PC-3 (cell line): ENCODE measurements around the gene STX1B. TPM values are rescaled to one million over a fixed set of nuclear protein-coding genes. Genes with fewer than 3 reads are reported as not detected.

Experiments used
- ATAC-seq: fragments of 200-7000 bp; cut with Tn5 transposase; 2 replicates; pipeline ENCODE4 v1.9.1; 2020; ENCODE audit warnings: mild to moderate bottlenecking, moderate library complexity
- BruUV-seq: library from RNA; stranded (reverse); fragments of 400-500 nt; replicated peaks from 2 replicates; lab custom pipeline; 2021; lab: Mats Ljungman, UMichigan
- CTCF ChIA-PET: fragments of 300-600 bp; sonication (Branson Sonifier 250); formaldehyde crosslinking; loops from one replicate; lab custom pipeline; 2022; ENCODE audit warnings: antibody characterized with exemption; lab: Charles Lee
- POLR2A ChIA-PET: fragments of 300-600 bp; sonication (Branson Sonifier 250); formaldehyde crosslinking; loops from one replicate; lab custom pipeline; 2022; ENCODE audit warnings: antibody characterized with exemption; ENCODE audit not compliant: unreplicated experiment; lab: Charles Lee
- DNase-seq: peaks from one replicate; pipeline ENCODE4 v3.0.0-alpha.2; 2015
- H2AFZ ChIP-seq: fragments of 300-600 bp; sonication (generic); 2 replicates; pipeline ENCODE4 v1.6.0; 2016; ENCODE audit warnings: antibody characterized with exemption, low read length
- H3F3A ChIP-seq: fragments of 300-600 bp; sonication (generic); one replicate; pipeline ENCODE4 v1.6.0; 2017; ENCODE audit warnings: antibody characterized with exemption, low read length, control low read depth, mild to moderate bottlenecking; ENCODE audit not compliant: unreplicated experiment
- H3K27ac ChIP-seq: fragments of 300-600 bp; sonication (generic); 2 replicates; pipeline ENCODE4 v1.5.1; 2016; ENCODE audit warnings: mild to moderate bottlenecking, low read length
- H3K27me3 ChIP-seq: fragments of 300-600 bp; sonication (generic); 2 replicates; pipeline ENCODE4 v1.6.1; 2016; ENCODE audit warnings: low read length, mixed read lengths
- H3K36me3 ChIP-seq: fragments of 300-600 bp; sonication (generic); 2 replicates; pipeline ENCODE4 v1.6.1; 2016; ENCODE audit warnings: low read depth, mixed run types, low read length, mixed read lengths
- H3K4me1 ChIP-seq: fragments of 300-600 bp; sonication (generic); 2 replicates; pipeline ENCODE4 v1.5.1; 2016; ENCODE audit warnings: low read length; ENCODE audit not compliant: insufficient read depth
- H3K4me2 ChIP-seq: fragments of 300-600 bp; sonication (generic); 2 replicates; pipeline ENCODE4 v1.6.0; 2016; ENCODE audit warnings: low read length
- H3K4me3 ChIP-seq: fragments of 300-600 bp; sonication (generic); 2 replicates; pipeline ENCODE4 v1.5.1; 2016; ENCODE audit warnings: mild to moderate bottlenecking, low read length, mixed read lengths
- H3K79me2 ChIP-seq: fragments of 300-600 bp; sonication (generic); 2 replicates; pipeline ENCODE4 v1.6.1; 2017; ENCODE audit warnings: low read length, mixed read lengths
- H3K9ac ChIP-seq: fragments of 300-600 bp; sonication (generic); 2 replicates; pipeline ENCODE4 v1.6.0; 2016; ENCODE audit warnings: mild to moderate bottlenecking, low read length
- H3K9me2 ChIP-seq: fragments of 300-600 bp; sonication (generic); replicated peaks from 2 replicates; pipeline ENCODE4 v1.6.1; 2016; ENCODE audit warnings: mixed run types, low read length, mixed read lengths
- H3K9me3 ChIP-seq: fragments of 300-600 bp; sonication (generic); 2 replicates; pipeline ENCODE4 v1.6.1; 2016; ENCODE audit warnings: low read length, mixed read lengths
- H4K20me1 ChIP-seq: fragments of 300-600 bp; sonication (generic); 2 replicates; pipeline ENCODE4 v1.6.1; 2016; ENCODE audit warnings: low read length, mixed read lengths
- EZH2 ChIP-seq: fragments of 300-600 bp; sonication (generic); IDR thresholded peaks from one replicate; pipeline ENCODE4 v1.6.1; 2017; ENCODE audit warnings: antibody characterized with exemption, mild to moderate bottlenecking, low read length; ENCODE audit not compliant: unreplicated experiment
- EZH2phosphoT487 ChIP-seq: fragments of 300-600 bp; sonication (generic); IDR thresholded peaks from 2 replicates; pipeline ENCODE4 v1.6.1; 2018; ENCODE audit warnings: mild to moderate bottlenecking, antibody characterized with exemption, low read length, borderline replicate concordance
- intact Hi-C: fragments of 100-400 bp; cut with micrococcal nuclease; formaldehyde crosslinking; loops from 2 replicates; pipeline ENCODE4 v1.9.0; 2023
- total RNA-seq: library from RNA; depleted of rRNA; stranded (reverse); fragments of >200 nt; gene quantifications from 2 replicates; pipeline ENCODE4 v1.2.3, GENCODE V29; 2014
- TF ChIP-seq, protein P1 (sequence below): fragments of 300-600 bp; sonication (generic); conservative IDR thresholded peaks from 2 replicates; pipeline ENCODE4 v1.5.1; 2017; ENCODE audit warnings: antibody characterized with exemption, low read depth, mild to moderate bottlenecking, low read length

The STX1B gene
- total RNA-seq, 1 experiment from 2014 or later, result 1.5 TPM

- no peaks in the 10 kb centered on the region; the same call in 1 of the 2 replicates for H3K36me3 ChIP-seq
- CTCF ChIA-PET, result no interaction called here
- H2AFZ ChIP-seq, result no peak overlapping the region
- no peaks in the 10 kb centered on the region for H3K9me2 ChIP-seq
- no peak for ATAC-seq
- H3K9me3 ChIP-seq, result no peaks in the 10 kb centered on the region
- DNase-seq, result no peak
- intact Hi-C loops, result no loop called here
- H3K4me3 ChIP-seq, result no peak overlapping the region
- no peaks in the 10 kb centered on the region for H3F3A ChIP-seq
- no TSS peak for BruUV-seq
- H3K79me2 ChIP-seq, result no peaks in the 10 kb centered on the region
- POLR2A ChIA-PET, result no interaction called here
- no peaks in the 10 kb centered on the region for H3K27me3 ChIP-seq
- H3K4me1 ChIP-seq, result peaks cover 8% of the 10 kb centered on the region
- H3K27ac ChIP-seq, result no peak overlapping the region
- H3K4me2 ChIP-seq, result no peak overlapping the region
- no peak overlapping the region for H3K9ac ChIP-seq
- H4K20me1 ChIP-seq, result no peaks in the 10 kb centered on the region
- TF ChIP-seq, protein P1, sequence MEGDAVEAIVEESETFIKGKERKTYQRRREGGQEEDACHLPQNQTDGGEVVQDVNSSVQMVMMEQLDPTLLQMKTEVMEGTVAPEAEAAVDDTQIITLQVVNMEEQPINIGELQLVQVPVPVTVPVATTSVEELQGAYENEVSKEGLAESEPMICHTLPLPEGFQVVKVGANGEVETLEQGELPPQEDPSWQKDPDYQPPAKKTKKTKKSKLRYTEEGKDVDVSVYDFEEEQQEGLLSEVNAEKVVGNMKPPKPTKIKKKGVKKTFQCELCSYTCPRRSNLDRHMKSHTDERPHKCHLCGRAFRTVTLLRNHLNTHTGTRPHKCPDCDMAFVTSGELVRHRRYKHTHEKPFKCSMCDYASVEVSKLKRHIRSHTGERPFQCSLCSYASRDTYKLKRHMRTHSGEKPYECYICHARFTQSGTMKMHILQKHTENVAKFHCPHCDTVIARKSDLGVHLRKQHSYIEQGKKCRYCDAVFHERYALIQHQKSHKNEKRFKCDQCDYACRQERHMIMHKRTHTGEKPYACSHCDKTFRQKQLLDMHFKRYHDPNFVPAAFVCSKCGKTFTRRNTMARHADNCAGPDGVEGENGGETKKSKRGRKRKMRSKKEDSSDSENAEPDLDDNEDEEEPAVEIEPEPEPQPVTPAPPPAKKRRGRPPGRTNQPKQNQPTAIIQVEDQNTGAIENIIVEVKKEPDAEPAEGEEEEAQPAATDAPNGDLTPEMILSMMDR, result no peak
- no peak for TF ChIP-seq EZH2
- no peak for TF ChIP-seq EZH2phosphoT487
Observed at GRCh38 chr16:30951750-30952149, 58.7 kb downstream of the STX1B start.

DNA sequence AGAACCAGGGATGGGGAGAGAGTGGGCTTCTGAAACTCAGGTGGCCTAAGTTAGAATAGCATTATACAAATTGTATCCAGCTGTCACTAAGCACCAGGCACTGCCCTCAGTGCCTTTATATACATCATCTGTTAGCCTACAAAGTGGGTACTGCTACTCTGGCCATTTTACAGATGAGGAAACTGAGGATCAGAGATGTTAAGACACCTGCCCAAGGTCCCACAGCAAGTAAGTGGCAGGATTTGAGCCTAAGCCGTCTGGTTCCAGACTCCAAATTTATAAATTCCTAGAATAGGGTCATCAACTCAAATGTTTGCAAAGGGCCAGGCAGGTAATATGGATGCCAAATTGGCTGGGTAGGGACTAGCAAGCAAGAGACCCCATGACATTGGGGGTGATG is 59.2 kb downstream of the STX1B start:
- Histone ChIP-seq H3K9ac (no peak overlapping the region), H3K27ac (no peak overlapping the region), H3K4me2 (no peak overlapping the region), H3K27me3 (no peaks in the 10 kb centered on the region), H3K4me1 (peaks cover 8% of the 10 kb centered on the region), H4K20me1 (no peaks in the 10 kb centered on the region), H3K79me2 (no peaks in the 10 kb centered on the region), H3K9me3 (no peaks in the 10 kb centered on the region), H3F3A (no peaks in the 10 kb centered on the region), H2AFZ (no peak overlapping the region), H3K4me3 (no peak overlapping the region), H3K9me2 (no peaks in the 10 kb centered on the region), H3K36me3 (no peaks in the 10 kb centered on the region; the same call in 1 of the 2 replicates)
- no TSS peak for BruUV-seq
- CTCF ChIA-PET, result no interaction called here
- ATAC-seq (no peak), DNase-seq (no peak)
- intact Hi-C loops, result no loop called here
- TF ChIP-seq EZH2 (no peak), EZH2phosphoT487 (no peak)
- TF ChIP-seq, protein P1, result no peak
- POLR2A ChIA-PET, result no interaction called here

DNA sequence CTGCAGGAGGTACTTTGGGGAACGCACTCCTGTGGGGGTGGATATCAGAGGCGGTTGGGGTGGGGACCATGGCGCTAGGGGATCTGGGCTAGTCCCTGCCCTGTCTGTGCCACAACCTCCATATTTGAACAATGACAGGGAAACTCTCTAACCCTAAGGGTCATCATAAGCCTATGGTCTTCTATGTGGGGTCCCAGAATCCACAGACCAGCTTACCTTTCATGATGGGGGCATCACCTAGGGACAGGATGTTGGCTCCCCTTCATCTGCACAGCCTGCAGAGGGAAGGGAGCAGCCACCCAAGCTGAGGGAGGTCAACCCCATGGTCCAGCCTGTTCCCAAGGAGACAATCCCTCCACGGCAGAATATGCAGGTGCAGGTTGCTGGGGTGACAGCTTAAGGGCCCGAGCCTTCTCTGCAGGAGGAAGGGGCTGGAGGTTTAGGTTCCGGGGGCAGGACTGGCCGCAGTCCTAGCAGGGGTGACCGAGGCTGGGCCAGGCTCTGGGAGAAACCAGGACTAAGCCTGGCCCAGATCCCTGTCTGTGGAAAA is 59.8 kb downstream of the STX1B start:
- Histone ChIP-seq H3F3A (no peaks in the 10 kb centered on the region), H2AFZ (no peak overlapping the region), H3K9me2 (no peaks in the 10 kb centered on the region), H4K20me1 (no peaks in the 10 kb centered on the region), H3K27ac (no peak overlapping the region), H3K4me1 (peaks cover 8% of the 10 kb centered on the region), H3K79me2 (no peaks in the 10 kb centered on the region), H3K9me3 (no peaks in the 10 kb centered on the region), H3K36me3 (no peaks in the 10 kb centered on the region; the same call in 1 of the 2 replicates), H3K4me3 (no peak overlapping the region; the same call in 1 of the 2 replicates), H3K4me2 (peak overlapping the region; percentile 97; the same call in 1 of the 2 replicates), H3K27me3 (no peaks in the 10 kb centered on the region), H3K9ac (no peak overlapping the region)
- intact Hi-C loops, result no loop called here
- TF ChIP-seq EZH2phosphoT487, result no peak
- TF ChIP-seq EZH2, result no peak
- TF ChIP-seq, protein P1, result no peak
- no TSS peak for BruUV-seq
- ChIA-PET POLR2A (no interaction called here), CTCF (no interaction called here)
- DNase-seq (no peak), ATAC-seq (no peak)
